ENCODE measurements around the gene ROR1. TPM values are rescaled to one million over a fixed set of nuclear protein-coding genes. Genes with fewer than 3 reads are reported as not detected.

The ROR1 gene
- total RNA-seq, 2 experiments from 2014 or later, result not detected

DNA sequence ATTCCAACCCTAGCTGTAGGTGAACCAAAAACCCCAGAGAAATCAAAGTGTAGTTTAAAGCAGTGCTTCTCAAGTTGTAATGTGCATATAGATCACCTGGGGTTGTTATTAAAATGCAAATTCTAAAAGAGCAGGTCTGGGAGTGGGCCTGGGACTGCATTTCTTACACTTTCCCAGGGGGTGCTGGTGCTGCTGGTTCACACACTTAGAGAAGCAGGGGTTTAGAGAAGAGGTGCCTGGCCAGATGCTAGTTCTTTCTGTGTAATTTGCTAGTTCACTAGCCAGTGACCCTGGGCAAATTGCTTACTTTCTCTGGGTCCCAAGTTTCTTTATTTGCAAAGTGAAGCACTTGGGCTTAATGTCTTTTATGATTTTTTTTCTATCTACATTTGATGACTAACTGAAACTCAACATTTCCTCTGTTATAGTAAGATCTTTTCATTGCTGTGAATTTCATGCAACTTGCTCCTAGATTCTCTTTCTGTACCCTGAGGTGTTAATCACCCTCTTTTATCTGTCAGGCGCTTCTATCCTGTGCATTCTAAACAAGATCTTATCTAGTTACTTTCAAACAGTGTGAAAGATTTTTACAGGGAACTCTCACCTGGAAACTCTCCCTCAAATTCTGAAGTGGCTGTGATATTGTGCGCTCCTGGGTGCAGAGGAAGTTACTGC lies 287.8 kb downstream of the ROR1 start:
- DNase-seq (no peak), ATAC-seq (no peak)
- POLR2A ChIA-PET, result interaction anchor here (0.6 kb wide), 1 partner anchor 9 kb away, joined by 4 read pairs; no protein-coding TSS in a partner anchor
- Mint-ChIP-seq H3K27me3 (ENCODE audit: low read depth) (peaks cover 10% of the 10 kb centered on the region), H3K27ac (no peak overlapping the region), H3K36me3 (ENCODE audit: low read depth) (no peaks in the 10 kb centered on the region), H3K4me1 (ENCODE audit: low read depth) (no peaks in the 10 kb centered on the region), H3K4me3 (no peak overlapping the region), H3K9me3 (ENCODE audit: insufficient read depth) (no peaks in the 10 kb centered on the region)
- CTCF ChIA-PET, result no interaction called here

DNA sequence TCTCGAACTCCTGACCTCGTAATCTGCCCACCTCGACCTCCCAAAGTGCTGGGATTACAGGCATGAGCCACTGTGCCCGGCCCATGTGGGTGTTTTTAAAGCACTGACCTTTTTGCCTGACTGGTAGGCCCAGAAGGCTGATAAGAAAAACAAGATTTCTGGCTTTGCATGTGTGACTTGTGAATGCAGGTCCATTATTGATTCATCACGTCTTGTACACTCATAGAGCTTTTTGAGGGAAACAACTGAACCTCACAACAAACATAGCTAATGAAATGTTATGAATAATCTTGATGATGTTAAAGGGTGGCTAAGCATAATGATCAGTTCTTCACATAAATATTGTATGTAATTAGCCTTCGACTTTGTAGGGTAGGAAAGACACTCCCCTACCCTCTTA lies 288.7 kb downstream of the ROR1 start:
- Mint-ChIP-seq H3K36me3 (ENCODE audit: low read depth) (no peaks in the 10 kb centered on the region), H3K4me3 (no peak overlapping the region), H3K4me1 (ENCODE audit: low read depth) (no peaks in the 10 kb centered on the region), H3K9me3 (ENCODE audit: insufficient read depth) (no peaks in the 10 kb centered on the region), H3K27ac (no peak overlapping the region), H3K27me3 (ENCODE audit: low read depth) (peaks cover 10% of the 10 kb centered on the region)
- CTCF ChIA-PET, result no interaction called here
- ATAC-seq (no peak), DNase-seq (no peak)
- POLR2A ChIA-PET, result no interaction called here

DNA sequence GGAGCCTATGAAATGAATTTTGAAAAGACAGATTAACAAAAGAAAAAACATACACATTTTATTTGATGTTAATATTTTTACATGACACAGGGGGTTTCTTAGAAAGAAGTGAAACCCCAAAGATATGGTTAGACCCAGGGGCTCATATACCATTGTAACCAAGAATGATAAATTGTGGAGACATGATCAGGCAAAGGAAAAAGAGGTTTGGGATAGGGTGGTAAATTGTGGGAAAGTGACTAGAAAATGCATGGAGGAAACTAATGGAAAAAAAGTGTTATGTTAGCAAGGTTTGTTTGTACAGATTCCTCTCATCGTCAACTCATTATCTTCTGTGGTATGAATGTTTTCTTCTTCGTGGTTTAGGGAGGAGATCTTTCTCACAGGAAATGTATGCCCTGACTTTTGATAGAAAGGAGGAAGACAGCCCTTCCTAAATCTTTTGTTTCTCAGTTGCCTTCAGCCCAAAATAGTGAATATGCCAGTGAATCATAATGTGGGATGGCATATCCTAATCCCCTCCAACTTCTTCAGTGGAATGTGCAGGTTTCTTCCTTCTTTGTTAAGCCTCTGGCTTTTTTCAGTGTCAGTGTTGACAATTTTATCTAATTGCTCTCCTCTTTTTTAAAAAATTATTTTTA lies 289.2 kb downstream of the ROR1 start:
- DNase-seq (no peak), ATAC-seq (no peak)
- ChIA-PET POLR2A (no interaction called here), CTCF (no interaction called here)
- H3K36me3 Mint-ChIP-seq (ENCODE audit: low read depth), result no peaks in the 10 kb centered on the region
- no peaks in the 10 kb centered on the region for H3K4me1 Mint-ChIP-seq (ENCODE audit: low read depth)
- H3K9me3 Mint-ChIP-seq (ENCODE audit: insufficient read depth), result no peaks in the 10 kb centered on the region
- H3K27me3 Mint-ChIP-seq (ENCODE audit: low read depth), result peaks cover 10% of the 10 kb centered on the region
- H3K4me3 Mint-ChIP-seq, result no peak overlapping the region
- no peak overlapping the region for H3K27ac Mint-ChIP-seq

DNA sequence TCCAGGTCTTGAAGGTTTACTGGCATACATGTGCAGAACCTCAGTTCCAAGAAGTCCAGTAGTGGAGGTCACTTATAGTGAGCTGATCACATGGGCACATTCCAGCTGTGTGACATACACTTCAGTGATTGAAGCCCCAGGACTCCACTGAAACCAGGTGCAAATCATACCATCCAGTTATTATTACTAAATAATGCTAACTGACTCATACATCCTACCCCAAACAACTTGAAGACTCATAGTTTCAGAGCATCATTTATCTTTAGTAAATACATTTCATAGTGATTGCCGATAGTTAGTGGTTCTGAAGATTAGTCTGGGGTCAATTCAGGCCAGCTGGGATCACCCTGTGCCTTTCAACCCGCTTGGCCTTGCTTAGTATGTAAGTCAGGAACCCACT lies 291.8 kb downstream of the ROR1 start:
- no peaks in the 10 kb centered on the region for H3K9me3 Mint-ChIP-seq (ENCODE audit: insufficient read depth)
- H3K27ac Mint-ChIP-seq, result no peak overlapping the region
- no peaks in the 10 kb centered on the region for H3K4me1 Mint-ChIP-seq (ENCODE audit: low read depth)
- DNase-seq, result no peak
- peaks cover 8% of the 10 kb centered on the region for H3K27me3 Mint-ChIP-seq (ENCODE audit: low read depth)
- ATAC-seq, result no peak
- H3K36me3 Mint-ChIP-seq (ENCODE audit: low read depth), result no peaks in the 10 kb centered on the region
- CTCF ChIA-PET, result no interaction called here
- POLR2A ChIA-PET, result no interaction called here
- no peak overlapping the region for H3K4me3 Mint-ChIP-seq

DNA sequence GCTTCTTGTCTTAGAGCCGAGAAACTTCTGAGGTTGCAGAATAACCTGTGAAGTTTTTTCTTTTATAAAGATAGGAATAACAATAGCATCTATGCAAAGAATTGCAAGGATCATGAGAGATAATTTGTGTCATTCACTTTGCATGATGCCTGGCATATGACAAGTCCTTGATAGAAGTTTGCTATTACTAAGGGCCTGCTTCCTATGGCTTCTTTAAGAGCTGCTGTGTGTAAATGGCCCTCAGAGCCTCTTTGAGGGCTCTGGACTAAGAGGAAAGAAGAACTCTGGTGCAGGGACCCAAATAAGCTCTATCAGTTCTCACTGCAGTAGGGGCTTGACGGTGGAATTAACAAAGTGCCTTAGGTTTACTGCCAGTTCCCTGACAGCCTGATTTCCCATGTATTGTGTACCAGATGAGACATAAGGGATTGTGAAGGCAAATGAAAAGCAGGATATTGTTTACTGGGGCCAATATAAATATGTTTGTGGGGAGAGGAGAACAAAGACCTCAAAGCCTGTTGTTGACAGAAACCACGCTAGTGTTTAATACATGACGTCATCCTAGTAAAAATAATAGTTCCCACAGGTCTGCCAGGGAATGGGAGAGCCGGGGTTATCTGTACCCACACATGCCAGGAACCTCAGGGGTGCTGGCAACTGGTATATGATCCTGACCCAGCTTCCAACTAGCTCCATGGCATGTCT lies 298.4 kb downstream of the ROR1 start:
- ChIA-PET CTCF (no interaction called here), POLR2A (no interaction called here)
- Mint-ChIP-seq H3K9me3 (ENCODE audit: insufficient read depth) (no peaks in the 10 kb centered on the region), H3K4me3 (no peak overlapping the region), H3K27ac (no peak overlapping the region), H3K4me1 (ENCODE audit: low read depth) (no peaks in the 10 kb centered on the region), H3K36me3 (ENCODE audit: low read depth) (no peaks in the 10 kb centered on the region), H3K27me3 (ENCODE audit: low read depth) (no peaks in the 10 kb centered on the region)
- DNase-seq (no peak), ATAC-seq (no peak)

DNA sequence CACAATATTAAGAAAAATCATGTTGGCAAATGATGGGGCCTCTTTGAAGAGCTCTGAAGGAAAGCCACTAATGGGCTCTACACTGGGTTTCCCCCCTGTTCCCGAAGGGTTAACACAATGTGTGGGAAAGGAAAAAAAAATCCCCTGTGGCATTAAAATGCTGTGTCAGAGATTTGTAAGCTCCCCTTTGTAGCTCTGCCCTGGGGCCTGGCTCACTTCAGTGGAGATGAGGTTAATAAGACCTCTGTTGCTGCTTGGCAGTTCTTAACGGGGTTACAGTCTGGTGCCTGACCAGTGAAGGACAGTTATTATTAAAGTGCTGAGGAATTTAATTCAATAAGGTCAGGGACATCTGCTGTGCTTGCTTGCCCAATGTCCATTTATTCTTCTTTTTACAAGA lies 299.9 kb downstream of the ROR1 start:
- Mint-ChIP-seq H3K36me3 (ENCODE audit: low read depth) (no peaks in the 10 kb centered on the region), H3K4me1 (ENCODE audit: low read depth) (no peaks in the 10 kb centered on the region), H3K4me3 (no peak overlapping the region), H3K27me3 (ENCODE audit: low read depth) (no peaks in the 10 kb centered on the region), H3K27ac (no peak overlapping the region), H3K9me3 (ENCODE audit: insufficient read depth) (no peaks in the 10 kb centered on the region)
- ATAC-seq (no peak), DNase-seq (no peak)
- ChIA-PET POLR2A (no interaction called here), CTCF (no interaction called here)

DNA sequence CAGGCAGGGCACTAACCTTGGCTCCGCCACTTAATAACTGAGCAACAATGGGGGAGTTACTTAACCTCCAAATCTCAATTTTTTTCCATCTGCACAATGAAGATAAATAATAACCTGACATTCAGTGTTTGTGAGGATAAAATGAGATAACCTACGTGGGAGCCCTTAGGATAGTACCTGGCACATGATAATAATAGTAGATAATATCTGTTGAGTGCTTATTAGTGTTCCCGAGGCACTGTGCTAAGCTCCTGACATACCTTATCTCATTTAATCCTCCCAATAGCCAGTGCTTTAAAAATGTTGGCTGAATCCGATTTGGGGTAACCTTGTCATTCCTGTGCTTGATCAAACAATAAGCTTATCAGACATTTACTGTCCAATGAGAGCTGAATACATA lies 300.9 kb downstream of the ROR1 start:
- no peaks in the 10 kb centered on the region for H3K27me3 Mint-ChIP-seq (ENCODE audit: low read depth)
- no peak overlapping the region for H3K4me3 Mint-ChIP-seq
- no peak overlapping the region for H3K27ac Mint-ChIP-seq
- POLR2A ChIA-PET, result no interaction called here
- no peaks in the 10 kb centered on the region for H3K9me3 Mint-ChIP-seq (ENCODE audit: insufficient read depth)
- ATAC-seq (no peak), DNase-seq (no peak)
- no peaks in the 10 kb centered on the region for H3K36me3 Mint-ChIP-seq (ENCODE audit: low read depth)
- CTCF ChIA-PET, result no interaction called here
- no peaks in the 10 kb centered on the region for H3K4me1 Mint-ChIP-seq (ENCODE audit: low read depth)

DNA sequence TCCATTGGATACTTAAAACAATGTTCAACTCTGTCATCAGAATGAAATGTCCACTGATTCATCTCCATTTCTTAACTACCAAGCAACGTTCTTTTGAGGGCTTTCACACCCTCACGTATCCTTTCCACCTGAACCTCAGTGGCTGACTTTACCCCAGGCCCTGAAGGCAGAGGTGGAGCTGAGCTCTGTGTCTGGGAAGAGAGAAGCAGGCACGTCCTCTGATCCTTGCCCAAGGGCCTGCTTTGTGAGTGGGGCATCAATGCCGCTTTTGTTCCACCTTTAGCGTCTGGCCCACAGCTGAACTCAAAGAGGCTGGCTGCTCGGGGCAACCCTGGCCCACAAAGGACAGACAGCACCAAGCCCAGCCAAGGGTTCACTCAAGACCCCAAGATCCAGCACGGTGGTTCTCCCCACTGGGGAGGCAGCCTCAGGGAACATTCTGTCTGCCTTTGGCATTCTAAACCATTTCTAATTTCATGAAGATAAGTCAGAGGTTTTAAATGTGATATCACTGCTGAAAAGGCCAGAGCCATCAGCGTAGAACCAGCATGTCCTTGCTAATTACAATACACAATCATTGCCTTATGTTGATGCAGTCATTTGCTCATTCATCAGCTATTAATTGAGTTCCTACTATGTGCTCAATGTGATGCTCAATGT lies 303.6 kb downstream of the ROR1 start:
- Mint-ChIP-seq H3K27ac (no peak overlapping the region), H3K9me3 (ENCODE audit: insufficient read depth) (no peaks in the 10 kb centered on the region), H3K4me3 (no peak overlapping the region), H3K36me3 (ENCODE audit: low read depth) (no peaks in the 10 kb centered on the region), H3K4me1 (ENCODE audit: low read depth) (no peaks in the 10 kb centered on the region), H3K27me3 (ENCODE audit: low read depth) (no peaks in the 10 kb centered on the region)
- ChIA-PET CTCF (no interaction called here), POLR2A (no interaction called here)
- DNase-seq (no peak), ATAC-seq (no peak)

DNA sequence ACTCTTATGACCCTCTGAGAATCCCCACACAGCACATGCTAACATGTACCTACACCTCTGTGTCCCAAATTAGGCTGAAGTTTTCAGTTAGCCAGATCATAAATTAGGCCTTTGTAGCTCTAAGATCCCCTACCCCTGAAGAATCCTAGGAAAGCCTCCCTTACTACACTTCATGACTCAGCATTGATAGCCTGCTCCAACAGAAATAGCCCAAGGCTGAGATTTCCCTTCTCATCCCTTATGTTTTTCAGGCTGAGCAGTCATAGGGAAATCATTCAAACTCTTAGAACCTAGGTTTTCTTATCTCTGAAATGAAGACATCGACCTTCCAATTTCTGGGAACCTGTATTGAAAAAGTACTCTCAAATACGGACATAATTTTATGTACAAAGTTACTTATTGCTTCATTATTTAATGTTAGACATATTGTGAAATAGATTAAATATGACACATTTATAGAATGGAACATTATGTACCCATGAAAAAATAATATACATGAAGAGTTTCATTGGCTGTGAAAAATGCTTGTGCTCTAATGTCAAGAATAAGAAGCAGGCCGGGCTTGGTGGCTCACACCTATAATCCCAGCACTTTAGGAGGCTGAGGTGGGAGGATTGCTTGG lies 307.2 kb downstream of the ROR1 start:
- Mint-ChIP-seq H3K4me1 (ENCODE audit: low read depth) (no peaks in the 10 kb centered on the region), H3K4me3 (no peak overlapping the region), H3K36me3 (ENCODE audit: low read depth) (no peaks in the 10 kb centered on the region), H3K9me3 (ENCODE audit: insufficient read depth) (no peaks in the 10 kb centered on the region), H3K27me3 (ENCODE audit: low read depth) (no peaks in the 10 kb centered on the region), H3K27ac (no peak overlapping the region)
- no peak for DNase-seq
- ATAC-seq, result no peak
- ChIA-PET CTCF (no interaction called here), POLR2A (no interaction called here)

DNA sequence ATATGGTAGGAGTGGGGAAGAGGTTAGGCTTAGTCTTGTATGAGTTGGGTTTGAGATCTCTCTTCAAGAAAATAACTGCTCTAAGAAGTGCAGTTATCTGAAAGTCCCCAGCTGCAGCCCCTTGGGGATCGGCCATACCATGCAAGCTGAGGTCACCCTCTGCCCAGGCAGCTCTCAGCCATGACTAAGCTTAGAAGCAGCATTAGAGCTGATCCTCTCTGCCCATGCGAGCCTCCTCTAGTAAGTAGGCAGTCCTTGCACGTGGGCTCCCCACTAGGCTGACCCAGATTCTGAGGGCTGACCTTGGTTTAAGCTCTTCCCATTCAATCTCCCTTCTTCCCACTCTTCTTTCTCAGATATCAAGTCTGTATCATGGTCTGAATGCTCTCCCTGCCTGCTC lies 308.6 kb downstream of the ROR1 start:
- CTCF ChIA-PET, result no interaction called here
- no peak overlapping the region for H3K4me3 Mint-ChIP-seq
- ATAC-seq (no peak), DNase-seq (no peak)
- no peaks in the 10 kb centered on the region for H3K4me1 Mint-ChIP-seq (ENCODE audit: low read depth)
- H3K9me3 Mint-ChIP-seq (ENCODE audit: insufficient read depth), result no peaks in the 10 kb centered on the region
- H3K36me3 Mint-ChIP-seq (ENCODE audit: low read depth), result no peaks in the 10 kb centered on the region
- no peaks in the 10 kb centered on the region for H3K27me3 Mint-ChIP-seq (ENCODE audit: low read depth)
- POLR2A ChIA-PET, result no interaction called here
- H3K27ac Mint-ChIP-seq, result no peak overlapping the region

DNA sequence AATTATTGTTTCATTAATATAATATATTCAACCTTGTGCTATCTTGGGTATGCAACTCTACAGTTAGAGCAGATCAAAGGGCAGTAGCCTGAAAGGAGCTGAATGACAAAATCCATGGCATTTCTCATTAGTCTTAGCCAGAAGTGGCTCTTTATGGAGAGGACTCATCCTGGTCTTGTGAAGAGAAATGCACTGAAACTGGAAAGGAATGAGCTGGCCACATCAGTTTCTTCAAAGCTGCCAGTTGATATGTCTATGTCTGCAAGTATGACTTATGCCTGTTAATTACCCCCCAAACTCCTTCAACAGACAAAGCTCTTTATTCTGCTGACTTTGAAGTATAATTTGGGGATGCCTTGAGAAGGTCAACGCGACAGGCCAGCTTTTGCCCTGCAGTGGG lies 310.6 kb downstream of the ROR1 start:
- Mint-ChIP-seq H3K4me3 (no peak overlapping the region), H3K9me3 (ENCODE audit: insufficient read depth) (no peaks in the 10 kb centered on the region), H3K4me1 (ENCODE audit: low read depth) (no peaks in the 10 kb centered on the region), H3K36me3 (ENCODE audit: low read depth) (no peaks in the 10 kb centered on the region), H3K27ac (no peak overlapping the region), H3K27me3 (ENCODE audit: low read depth) (no peaks in the 10 kb centered on the region)
- CTCF ChIA-PET, result interaction anchor here (2.0 kb wide), 1 partner anchor 53 kb away, joined by 8 read pairs; no protein-coding TSS in a partner anchor
- DNase-seq (no peak), ATAC-seq (no peak)
- POLR2A ChIA-PET, result interaction anchor here (0.6 kb wide), 1 partner anchor 13 kb away, joined by 4 read pairs; no protein-coding TSS in a partner anchor

DNA sequence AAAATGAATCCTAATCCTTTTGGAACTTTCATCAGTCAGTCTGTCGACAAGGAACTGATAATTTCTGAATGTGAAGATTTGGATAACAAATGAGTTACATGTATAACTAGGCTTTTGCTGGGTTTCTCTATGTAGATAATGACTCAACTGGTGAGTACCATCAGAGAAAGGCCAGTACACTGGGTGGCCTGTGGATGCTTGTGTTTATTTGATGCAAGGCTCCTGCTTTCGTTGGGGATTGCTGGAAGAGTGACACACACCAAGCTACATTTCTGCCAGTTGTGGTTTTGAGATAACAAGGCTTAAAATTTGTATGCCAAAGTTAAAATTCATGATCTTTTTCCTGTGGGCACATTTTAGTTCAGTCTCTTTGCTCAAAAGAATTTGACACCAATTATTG lies 314.0 kb downstream of the ROR1 start:
- no peak overlapping the region for H3K4me3 Mint-ChIP-seq
- no peak for ATAC-seq
- H3K36me3 Mint-ChIP-seq (ENCODE audit: low read depth), result no peaks in the 10 kb centered on the region
- ChIA-PET CTCF (no interaction called here), POLR2A (no interaction called here)
- H3K4me1 Mint-ChIP-seq (ENCODE audit: low read depth), result no peaks in the 10 kb centered on the region
- no peak for DNase-seq
- no peak overlapping the region for H3K27ac Mint-ChIP-seq
- no peaks in the 10 kb centered on the region for H3K9me3 Mint-ChIP-seq (ENCODE audit: insufficient read depth)
- H3K27me3 Mint-ChIP-seq (ENCODE audit: low read depth), result peaks cover 3% of the 10 kb centered on the region

Measured in activated CD8-positive, alpha-beta T cell treated with anti-CD3 and anti-CD28 coated beads, Interleukin-2, amount 10 ng/mL, durations not matched to agents 7 days and 5 days (primary cell).